ENCODE results near the gene SZRD1. TPM values are rescaled to one million over a fixed set of nuclear protein-coding genes. Genes with fewer than 3 reads are reported as not detected.

SZRD1 gene
- total and polyA plus RNA-seq, 2 donors (not counting 1 experiment from before 2014, with no cell fraction given), result 92.4 to 110 TPM

GRCh38 chr1:16348414-16349182 is 18.4 kb upstream of the SZRD1 start:
- Histone ChIP-seq H3K9me3 (ENCODE audit: control extremely low read depth in 1 of 3, control insufficient read depth in 2 of 3, insufficient read depth in 1 of 3, low read length in 2 of 3) (no peaks in the 10 kb centered on the region), H3K9ac (ENCODE audit: low read length) (no peak overlapping the region), H3K27me3 (replicated peaks in 1 of 4; ENCODE audit: control extremely low read depth in 1 of 4, control insufficient read depth in 3 of 4, insufficient read depth in 4 of 4, low read length in 3 of 4) (no peaks in the 10 kb centered on the region), H3K36me3 (replicated peaks in 1 of 2; ENCODE audit: control extremely low read depth in 1 of 2, control insufficient read depth in 1 of 2, extremely low read depth in 1 of 2, insufficient read depth in 2 of 2, low read length in 1 of 2) (no peaks in the 10 kb centered on the region), H3K4me1 (ENCODE audit: control insufficient read depth in 2 of 2, insufficient read depth in 2 of 2, low read length in 2 of 2) (peaks cover 19 to 30% of the 10 kb centered on the region in 2 donors), H2AFZ (ENCODE audit: insufficient read depth, low read depth, low read length, poor library complexity, severe bottlenecking) (no peak overlapping the region), H4K20me1 (ENCODE audit: control insufficient read depth, insufficient read depth, low read length, poor library complexity, severe bottlenecking) (peaks cover 38% of the 10 kb centered on the region), H3K27ac (ENCODE audit: low read length in 2 of 2) (no peak overlapping the region), H3K4me2 (replicated peaks; ENCODE audit: low read depth, low read length, poor library complexity, severe bottlenecking) (no peak overlapping the region), H3K4me3 (ENCODE audit: control extremely low read depth in 1 of 5, extremely low read depth in 1 of 5, insufficient read depth in 1 of 5, low read depth in 2 of 5, low read length in 4 of 5) (no peak overlapping the region), H3K79me2 (ENCODE audit: control insufficient read depth, insufficient read depth, low read length) (peaks cover 85% of the 10 kb centered on the region)
- H3K4me1 Mint-ChIP-seq, result peaks cover 25% of the 10 kb centered on the region
- H3K4me3 Mint-ChIP-seq, result no peak overlapping the region
- intact Hi-C loops (cut with micrococcal nuclease), result no loop called here
- WGBS (ENCODE audit: insufficient coverage), result 100% methylated on average over 7 of the region's 14 CpGs
- DNase-seq (no peak), ATAC-seq (ENCODE audit: low read depth) (no peak)
- no peaks in the 10 kb centered on the region for H3K27me3 Mint-ChIP-seq
- no peak overlapping the region for H3K27ac Mint-ChIP-seq
- no peaks in the 10 kb centered on the region for H3K9me3 Mint-ChIP-seq (ENCODE audit: insufficient read depth)
- CTCF ChIA-PET, result interaction anchor here (0.7 to 2.7 kb wide), 3 partner anchors 14 to 503 kb away, joined by 4 to 10 read pairs (median 5); no protein-coding TSS in a partner anchor
- POLR2A ChIA-PET, result no interaction called here
- no peak for TF ChIP-seq EZH2 (IDR thresholded peaks at IDR 0.05; ENCODE audit: borderline replicate concordance, insufficient read depth, low read depth, low read length, poor library complexity, severe bottlenecking)
- TF ChIP-seq, protein P1, sequence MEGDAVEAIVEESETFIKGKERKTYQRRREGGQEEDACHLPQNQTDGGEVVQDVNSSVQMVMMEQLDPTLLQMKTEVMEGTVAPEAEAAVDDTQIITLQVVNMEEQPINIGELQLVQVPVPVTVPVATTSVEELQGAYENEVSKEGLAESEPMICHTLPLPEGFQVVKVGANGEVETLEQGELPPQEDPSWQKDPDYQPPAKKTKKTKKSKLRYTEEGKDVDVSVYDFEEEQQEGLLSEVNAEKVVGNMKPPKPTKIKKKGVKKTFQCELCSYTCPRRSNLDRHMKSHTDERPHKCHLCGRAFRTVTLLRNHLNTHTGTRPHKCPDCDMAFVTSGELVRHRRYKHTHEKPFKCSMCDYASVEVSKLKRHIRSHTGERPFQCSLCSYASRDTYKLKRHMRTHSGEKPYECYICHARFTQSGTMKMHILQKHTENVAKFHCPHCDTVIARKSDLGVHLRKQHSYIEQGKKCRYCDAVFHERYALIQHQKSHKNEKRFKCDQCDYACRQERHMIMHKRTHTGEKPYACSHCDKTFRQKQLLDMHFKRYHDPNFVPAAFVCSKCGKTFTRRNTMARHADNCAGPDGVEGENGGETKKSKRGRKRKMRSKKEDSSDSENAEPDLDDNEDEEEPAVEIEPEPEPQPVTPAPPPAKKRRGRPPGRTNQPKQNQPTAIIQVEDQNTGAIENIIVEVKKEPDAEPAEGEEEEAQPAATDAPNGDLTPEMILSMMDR (IDR thresholded peaks at IDR 0.05), result no peak

DNA sequence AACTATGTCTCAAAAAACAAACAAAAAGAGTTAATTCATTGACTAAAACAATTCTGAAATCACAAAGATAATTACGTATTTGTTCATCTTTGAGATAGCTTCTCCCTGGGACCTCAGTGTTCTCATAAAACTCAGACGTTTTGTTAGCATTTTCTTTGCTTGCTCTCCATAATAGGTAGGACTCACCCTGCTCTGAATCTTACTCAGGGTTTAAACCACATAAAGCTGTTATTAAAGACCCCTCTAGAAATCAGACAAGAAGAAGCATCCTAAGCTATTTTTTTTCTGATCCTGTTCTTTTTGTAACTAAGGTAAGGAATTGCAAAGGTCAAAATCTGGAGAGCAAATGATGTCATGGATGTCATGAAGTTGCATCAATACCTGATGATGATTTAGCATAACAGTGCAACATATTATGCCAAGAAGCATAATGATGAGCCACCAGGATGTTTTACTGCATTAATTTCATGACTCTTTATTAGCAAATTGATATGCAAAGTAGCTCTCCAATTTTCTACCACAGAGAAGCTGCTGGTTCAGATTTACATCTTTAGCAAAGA is 17.1 kb upstream of the SZRD1 start:
- peak overlapping the region; percentile 94 for H3K4me2 ChIP-seq (replicated peaks; ENCODE audit: low read depth, low read length, poor library complexity, severe bottlenecking)
- H3K79me2 ChIP-seq (ENCODE audit: control insufficient read depth, insufficient read depth, low read length), result peaks cover 72% of the 10 kb centered on the region
- WGBS (ENCODE audit: insufficient coverage), result 93% methylated on average over 2 of the region's 2 CpGs
- H2AFZ ChIP-seq (ENCODE audit: insufficient read depth, low read depth, low read length, poor library complexity, severe bottlenecking), result no peak overlapping the region
- no peak overlapping the region for H3K27ac ChIP-seq (ENCODE audit: low read length in 2 of 2)
- H3K9me3 Mint-ChIP-seq (ENCODE audit: insufficient read depth), result no peaks in the 10 kb centered on the region
- intact Hi-C loops (cut with micrococcal nuclease), result loop anchor here (5.0 kb wide), 2 partner anchors 92 to 133 kb away; partner anchors contain the start of gene NECAP2
- POLR2A ChIA-PET, result interaction anchor here (0.5 kb wide), 1 partner anchor 22 kb away, joined by 3 read pairs; no protein-coding TSS in a partner anchor
- DNase-seq, result no peak
- ATAC-seq (ENCODE audit: low read depth), result no peak
- no peak overlapping the region for H3K27ac Mint-ChIP-seq
- no peak overlapping the region for H3K4me3 Mint-ChIP-seq
- H3K27me3 Mint-ChIP-seq, result no peaks in the 10 kb centered on the region
- no peaks in the 10 kb centered on the region for H3K9me3 ChIP-seq (ENCODE audit: control extremely low read depth in 1 of 3, control insufficient read depth in 2 of 3, insufficient read depth in 1 of 3, low read length in 2 of 3)
- H3K36me3 ChIP-seq (replicated peaks in 1 of 2; ENCODE audit: control extremely low read depth in 1 of 2, control insufficient read depth in 1 of 2, extremely low read depth in 1 of 2, insufficient read depth in 2 of 2, low read length in 1 of 2), result no peaks in the 10 kb centered on the region
- no peak overlapping the region for H3K4me3 ChIP-seq (ENCODE audit: control extremely low read depth in 1 of 5, extremely low read depth in 1 of 5, insufficient read depth in 1 of 5, low read depth in 2 of 5, low read length in 4 of 5)
- H3K4me1 Mint-ChIP-seq, result peaks cover 25% of the 10 kb centered on the region
- no peak for TF ChIP-seq EZH2 (IDR thresholded peaks at IDR 0.05; ENCODE audit: borderline replicate concordance, insufficient read depth, low read depth, low read length, poor library complexity, severe bottlenecking)
- TF ChIP-seq, protein P1 (IDR thresholded peaks at IDR 0.05), result no peak
- peaks cover 30% of the 10 kb centered on the region for H4K20me1 ChIP-seq (ENCODE audit: control insufficient read depth, insufficient read depth, low read length, poor library complexity, severe bottlenecking)
- H3K9ac ChIP-seq (ENCODE audit: low read length), result no peak overlapping the region
- peaks cover 19 to 30% of the 10 kb centered on the region in 2 donors for H3K4me1 ChIP-seq (ENCODE audit: control insufficient read depth in 2 of 2, insufficient read depth in 2 of 2, low read length in 2 of 2)
- CTCF ChIA-PET, result interaction anchor here (1.0 to 1.6 kb wide), 3 partner anchors 13 to 554 kb away, joined by 3 to 5 read pairs (median 3); no protein-coding TSS in a partner anchor
- no peaks in the 10 kb centered on the region for H3K27me3 ChIP-seq (replicated peaks in 1 of 4; ENCODE audit: control extremely low read depth in 1 of 4, control insufficient read depth in 3 of 4, insufficient read depth in 4 of 4, low read length in 3 of 4)

All from B cell (primary cell).